ENCODE measurements around the gene NEK6. TPM values are rescaled to one million over a fixed set of nuclear protein-coding genes. Genes with fewer than 3 reads are reported as not detected.

NEK6 gene
- total and polyA plus RNA-seq, 2 of the 8 experiments (the other 6 are each of a cell fraction or from before 2014, with no cell fraction given) = 17.7 to 19.7 TPM

DNA sequence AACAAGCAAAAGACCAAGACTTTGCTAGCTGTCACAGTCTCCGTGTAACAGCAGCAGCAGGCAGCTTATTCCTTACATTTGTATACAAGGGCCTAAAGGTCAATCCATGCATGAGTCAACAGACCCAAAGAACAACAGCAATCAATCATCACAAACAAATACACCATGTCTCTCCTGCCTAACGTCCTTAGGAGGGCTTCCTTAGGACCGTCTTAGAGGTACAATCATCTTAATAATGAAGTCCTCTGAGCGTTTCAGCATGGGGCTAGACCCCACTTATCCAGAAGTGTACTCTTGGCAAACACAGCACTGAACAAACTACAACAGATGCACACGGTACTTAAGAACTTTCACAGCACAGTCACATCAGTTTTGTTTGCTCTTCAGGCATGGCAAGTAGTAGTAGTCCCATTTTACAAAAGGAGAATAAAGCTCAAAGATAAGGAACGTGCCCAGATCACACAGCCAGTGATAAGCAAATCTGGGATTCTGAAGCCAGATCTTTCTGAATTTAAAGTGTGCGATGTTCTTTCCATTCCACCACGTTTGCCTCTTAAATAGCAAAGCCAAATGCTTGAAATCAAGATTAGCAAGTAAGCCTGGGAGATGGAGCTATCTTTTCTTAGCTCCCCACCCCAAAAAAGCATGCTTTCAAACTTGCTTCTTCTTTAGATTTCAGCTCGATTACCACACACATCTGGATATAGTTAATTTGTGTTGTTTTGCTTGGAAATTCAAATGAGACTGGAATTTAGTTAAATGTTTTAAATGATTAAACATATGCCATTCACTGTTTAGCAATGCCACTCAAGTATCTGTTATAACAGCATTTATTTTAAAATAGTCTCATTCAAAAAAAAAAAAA, 133.3 kb downstream of the NEK6 start:
- no peak overlapping the region for H2BK20ac ChIP-seq (ENCODE audit: low read length)
- no peak overlapping the region for H3K14ac ChIP-seq (ENCODE audit: insufficient read length)
- no peak overlapping the region for H3K56ac ChIP-seq (replicated peaks; ENCODE audit: insufficient read length, low read depth, low read length)
- no peaks in the 10 kb centered on the region for H3K9me3 ChIP-seq (ENCODE audit: insufficient read depth in 2 of 2, low read depth in 1 of 2, low read length in 1 of 2)
- ChIA-PET POLR2A (ENCODE audit: partially characterized antibody) (no interaction called here), CTCF (ENCODE audit: partially characterized antibody) (interaction anchor here (0.6 to 21.3 kb wide), 13 partner anchors 9 to 264 kb away, joined by 3 to 330 read pairs (median 10); partner anchors contain the start of gene PSMB7)
- DNase-seq (ENCODE audit: low read depth in 1 of 2, low spot score in 2 of 2) = no peak
- no peak overlapping the region for H3K27ac ChIP-seq (ENCODE audit: low read depth, low read length)
- H2BK12ac ChIP-seq (ENCODE audit: low read depth, low read length) = no peak overlapping the region
- H2BK120ac ChIP-seq (replicated peaks; ENCODE audit: low read depth, low read length) = no peak overlapping the region
- no peak overlapping the region for H2AK5ac ChIP-seq (ENCODE audit: low read depth, low read length)
- H4K91ac ChIP-seq (replicated peaks; ENCODE audit: insufficient read length, low read length) = no peak overlapping the region
- H2BK5ac ChIP-seq (ENCODE audit: low read depth, low read length) = no peak overlapping the region
- no peak overlapping the region for H3K4me3 ChIP-seq (ENCODE audit: extremely low read depth in 1 of 4, insufficient read depth in 2 of 4, low read depth in 3 of 4, low read length in 4 of 4)
- no peak overlapping the region for H3K23ac ChIP-seq (ENCODE audit: insufficient read length)
- H4K5ac ChIP-seq (ENCODE audit: insufficient read length, low read depth, low read length) = no peak overlapping the region
- no peak overlapping the region for H3K4me2 ChIP-seq (ENCODE audit: insufficient read depth in 1 of 2, low read depth in 2 of 2, low read length in 2 of 2)
- H3K9ac ChIP-seq (replicated peaks in 1 of 4; ENCODE audit: extremely low read depth in 1 of 4, low read depth in 3 of 4, low read length in 3 of 4) = no peak overlapping the region
- H2BK15ac ChIP-seq (ENCODE audit: low read length) = no peak overlapping the region
- no peaks in the 10 kb centered on the region for H3K36me3 ChIP-seq (ENCODE audit: control insufficient read depth in 2 of 4, insufficient read depth in 4 of 4, low read length in 3 of 4)
- no peak for FAIRE-seq
- peaks cover 14% of the 10 kb centered on the region for H3K79me1 ChIP-seq (ENCODE audit: low read depth, low read length)
- no peak overlapping the region for H4K8ac ChIP-seq (ENCODE audit: extremely low read depth, insufficient read depth, low read length)
- no peaks in the 10 kb centered on the region for H3K27me3 ChIP-seq (replicated peaks in 1 of 4; ENCODE audit: control insufficient read depth in 3 of 4, extremely low read depth in 1 of 4, insufficient read depth in 3 of 4, low read length in 3 of 4)
- H4K20me1 ChIP-seq (replicated peaks in 1 of 2; ENCODE audit: control insufficient read depth in 1 of 2, insufficient read depth in 2 of 2, low read length in 2 of 2) = peaks cover 10 to 11% of the 10 kb centered on the region in 2 experiments
- no peaks in the 10 kb centered on the region for H3K23me2 ChIP-seq (ENCODE audit: low read depth, low read length)
- peaks cover 8 to 91% of the 10 kb centered on the region in 2 experiments for H3K79me2 ChIP-seq (ENCODE audit: control insufficient read depth in 1 of 2, insufficient read depth in 2 of 2, low read length in 2 of 2)
- peaks cover 3 to 16% (median 9%) of the 10 kb centered on the region in 4 experiments; a peak in 5 of 7 replicates for H3K4me1 ChIP-seq (replicated peaks in 1 of 4; ENCODE audit: control insufficient read depth in 3 of 4, insufficient read depth in 4 of 4, low read length in 3 of 4)
- H2AFZ ChIP-seq (ENCODE audit: low read length) = no peak overlapping the region
- 84% methylated on average over 9 of the region's 9 CpGs; no CpG with 5 or more reads in 1 of the 2 experiments for WGBS, 2 experiments (ENCODE audit: extremely low coverage in 1 of 2, insufficient coverage in 1 of 2, insufficient read length in 1 of 2, insufficient replicate concordance in 2 of 2, low coverage in 1 of 2, low lambda C conversion rate in 2 of 2, missing lambda C conversion rate in 1 of 2)
- no peak overlapping the region for H3K18ac ChIP-seq (ENCODE audit: extremely low read depth, low read length)
- H3K4ac ChIP-seq (replicated peaks; ENCODE audit: insufficient read length, low read depth, low read length) = no peak overlapping the region
- TF ChIP-seq YY1 (IDR thresholded peaks at IDR 0.05; ENCODE audit: low read depth, low read length) (no peak), EGR1 (IDR thresholded peaks at IDR 0.05; ENCODE audit: borderline replicate concordance, low read depth, low read length) (no peak), CBX8 (IDR thresholded peaks at IDR 0.05; ENCODE audit: borderline replicate concordance, low read depth, low read length) (no peak), BACH1 (IDR thresholded peaks at IDR 0.05; ENCODE audit: low read length) (no peak), EP300 (IDR thresholded peaks at IDR 0.05; ENCODE audit: borderline replicate concordance in 1 of 2, low read depth in 2 of 2, low read length in 2 of 2) (no peak), SRF (IDR thresholded peaks at IDR 0.05; ENCODE audit: low read depth, low read length) (no peak), SAP30 (IDR thresholded peaks at IDR 0.05; ENCODE audit: insufficient read depth, insufficient replicate concordance, low read length) (no peak), SIN3A (conservative IDR thresholded peaks at IDR 0.05 in 1 of 2, IDR thresholded peaks at IDR 0.05 in 1 of 2; ENCODE audit: low read depth in 1 of 2, low read length in 2 of 2) (no peak)
- TF ChIP-seq, protein P1, sequence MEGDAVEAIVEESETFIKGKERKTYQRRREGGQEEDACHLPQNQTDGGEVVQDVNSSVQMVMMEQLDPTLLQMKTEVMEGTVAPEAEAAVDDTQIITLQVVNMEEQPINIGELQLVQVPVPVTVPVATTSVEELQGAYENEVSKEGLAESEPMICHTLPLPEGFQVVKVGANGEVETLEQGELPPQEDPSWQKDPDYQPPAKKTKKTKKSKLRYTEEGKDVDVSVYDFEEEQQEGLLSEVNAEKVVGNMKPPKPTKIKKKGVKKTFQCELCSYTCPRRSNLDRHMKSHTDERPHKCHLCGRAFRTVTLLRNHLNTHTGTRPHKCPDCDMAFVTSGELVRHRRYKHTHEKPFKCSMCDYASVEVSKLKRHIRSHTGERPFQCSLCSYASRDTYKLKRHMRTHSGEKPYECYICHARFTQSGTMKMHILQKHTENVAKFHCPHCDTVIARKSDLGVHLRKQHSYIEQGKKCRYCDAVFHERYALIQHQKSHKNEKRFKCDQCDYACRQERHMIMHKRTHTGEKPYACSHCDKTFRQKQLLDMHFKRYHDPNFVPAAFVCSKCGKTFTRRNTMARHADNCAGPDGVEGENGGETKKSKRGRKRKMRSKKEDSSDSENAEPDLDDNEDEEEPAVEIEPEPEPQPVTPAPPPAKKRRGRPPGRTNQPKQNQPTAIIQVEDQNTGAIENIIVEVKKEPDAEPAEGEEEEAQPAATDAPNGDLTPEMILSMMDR (IDR thresholded peaks at IDR 0.05; ENCODE audit: control extremely low read depth in 1 of 3, insufficient read depth in 1 of 3, low read depth in 1 of 3, low read length in 3 of 3) = no peak

Data from H1 (cell line).